Measurements from ENCODE around the gene ABCA13. TPM values are rescaled to one million over a fixed set of nuclear protein-coding genes. Genes with fewer than 3 reads are reported as not detected.
"Not testable (repeated sequence)": the region's sequence is repeated elsewhere in the genome, so short reads cannot be mapped to it uniquely, and the experiment has no call there.

Gene ABCA13
- total and polyA plus RNA-seq, 8 donors, result under 0.01 to 1.5 (median 0.32) TPM

DNA sequence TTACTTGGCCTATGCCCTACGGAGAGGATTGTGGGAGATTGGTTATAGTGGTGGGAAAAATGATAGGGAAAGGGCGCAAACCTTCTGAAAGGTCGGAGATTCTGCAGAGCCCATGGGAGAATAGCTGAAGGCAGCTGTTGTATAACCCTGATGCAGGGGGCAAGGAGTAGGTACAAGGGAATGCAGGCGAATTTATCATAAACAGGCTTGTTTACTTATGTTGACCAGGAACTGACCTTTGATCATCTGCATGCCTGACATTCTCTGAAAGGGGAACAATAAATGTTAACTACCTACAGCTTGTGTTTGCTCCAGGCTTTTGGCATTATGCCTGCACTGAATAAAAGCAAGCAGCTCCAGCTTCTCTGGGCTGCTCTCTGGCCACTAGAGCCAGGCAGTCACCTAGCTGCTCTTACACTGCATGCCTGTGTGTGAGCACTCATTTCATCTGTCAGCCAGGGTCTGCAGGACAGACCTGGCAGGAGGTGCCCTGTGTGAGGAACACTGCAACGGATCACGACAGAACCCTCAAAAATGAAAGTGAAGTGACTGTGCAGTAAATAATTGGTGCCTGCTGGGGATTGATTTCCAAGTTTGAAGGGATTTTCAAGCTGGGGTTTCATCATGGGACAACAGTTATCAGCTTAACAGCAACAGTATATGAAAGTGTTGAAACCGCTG, 31.1 kb upstream of the ABCA13 start:
- H3K36me3 ChIP-seq, result no peaks in the 10 kb centered on the region
- H3K27me3 ChIP-seq, result no peaks in the 10 kb centered on the region
- H3K4me3 ChIP-seq, result peak overlapping the region in 1 of 4 donors; percentile 25
- intact Hi-C loops (cut with DNase I), result no loop called here
- TF ChIP-seq, protein P1, sequence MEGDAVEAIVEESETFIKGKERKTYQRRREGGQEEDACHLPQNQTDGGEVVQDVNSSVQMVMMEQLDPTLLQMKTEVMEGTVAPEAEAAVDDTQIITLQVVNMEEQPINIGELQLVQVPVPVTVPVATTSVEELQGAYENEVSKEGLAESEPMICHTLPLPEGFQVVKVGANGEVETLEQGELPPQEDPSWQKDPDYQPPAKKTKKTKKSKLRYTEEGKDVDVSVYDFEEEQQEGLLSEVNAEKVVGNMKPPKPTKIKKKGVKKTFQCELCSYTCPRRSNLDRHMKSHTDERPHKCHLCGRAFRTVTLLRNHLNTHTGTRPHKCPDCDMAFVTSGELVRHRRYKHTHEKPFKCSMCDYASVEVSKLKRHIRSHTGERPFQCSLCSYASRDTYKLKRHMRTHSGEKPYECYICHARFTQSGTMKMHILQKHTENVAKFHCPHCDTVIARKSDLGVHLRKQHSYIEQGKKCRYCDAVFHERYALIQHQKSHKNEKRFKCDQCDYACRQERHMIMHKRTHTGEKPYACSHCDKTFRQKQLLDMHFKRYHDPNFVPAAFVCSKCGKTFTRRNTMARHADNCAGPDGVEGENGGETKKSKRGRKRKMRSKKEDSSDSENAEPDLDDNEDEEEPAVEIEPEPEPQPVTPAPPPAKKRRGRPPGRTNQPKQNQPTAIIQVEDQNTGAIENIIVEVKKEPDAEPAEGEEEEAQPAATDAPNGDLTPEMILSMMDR (IDR thresholded peaks at IDR 0.05), result no peak
- 18 to 20% methylated on average over 7 of the region's 7 CpGs for WGBS, 2 donors
- H3K9me3 ChIP-seq, result no peaks in the 10 kb centered on the region
- FAIRE-seq, result no peak
- ATAC-seq, result peak; percentile 42 to 64 (median 54)
- H3K4me1 ChIP-seq, result peaks cover 0 to 28% (median 6%) of the 10 kb centered on the region in 3 donors
- peak overlapping the region in 2 of 4 donors; percentile 2 to 64 for H3K27ac ChIP-seq
- peak in 4 of 6 donors; percentile 30 to 47 (median 42) for DNase-seq

DNA sequence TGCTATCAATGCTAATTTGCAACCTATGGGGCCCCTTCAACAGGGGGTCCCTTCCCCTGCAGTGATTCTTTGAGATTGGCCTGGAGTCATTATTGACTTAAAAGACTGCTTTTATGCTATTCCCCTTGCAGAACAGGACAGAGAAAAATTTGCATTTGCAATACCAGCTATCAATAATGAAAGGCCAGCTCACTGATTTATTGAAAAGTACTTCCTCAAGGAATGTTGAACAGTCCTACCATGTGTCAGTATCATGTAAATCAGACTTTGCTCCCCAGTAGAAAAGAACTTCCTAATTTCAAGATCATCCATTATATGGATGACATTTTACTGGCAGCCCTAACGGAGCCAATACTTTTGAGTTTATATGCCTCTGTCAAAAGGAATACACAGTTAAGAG, 29.7 kb upstream of the ABCA13 start:
- 24 to 29% methylated on average over 1 of the region's 1 CpG for WGBS, 2 donors
- TF ChIP-seq, protein P1 (IDR thresholded peaks at IDR 0.05), result no peak

DNA sequence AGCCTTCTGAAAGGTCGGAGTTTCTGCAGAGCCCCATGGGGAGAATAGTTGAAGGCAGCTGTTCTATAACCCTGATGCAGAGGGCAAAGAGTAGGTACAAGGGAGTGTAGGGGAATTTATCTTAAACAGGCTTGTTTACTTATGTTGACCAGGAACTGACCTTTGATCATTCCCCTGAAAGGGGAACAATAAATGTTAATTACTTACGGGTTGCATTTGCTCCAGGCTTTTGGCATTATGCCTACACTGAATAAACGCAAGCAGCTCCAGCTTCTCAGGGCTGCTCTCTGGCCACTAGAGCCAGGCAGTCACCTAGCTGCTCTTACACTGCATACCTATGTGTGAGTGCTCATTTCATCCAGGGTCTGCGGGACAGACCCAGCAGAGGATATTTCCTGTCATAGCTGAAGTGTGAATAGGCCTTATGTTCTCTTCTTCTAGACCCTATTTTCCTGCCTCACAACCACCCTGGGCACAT, 26.9 kb upstream of the ABCA13 start:
- intact Hi-C loops (cut with DNase I), result no loop called here
- ATAC-seq, result peak; percentile 45 to 70 (median 62)
- TF ChIP-seq, protein P1 (IDR thresholded peaks at IDR 0.05), result no peak
- Histone ChIP-seq H3K27me3 (no peaks in the 10 kb centered on the region), H3K4me3 (no peak overlapping the region), H3K4me1 (peaks cover 0 to 40% (median 6%) of the 10 kb centered on the region in 3 donors), H3K27ac (peak overlapping the region in 1 of 4 donors; percentile 62), H3K36me3 (no peaks in the 10 kb centered on the region), H3K9me3 (no peaks in the 10 kb centered on the region)
- no peak for FAIRE-seq
- DNase-seq, result peak in 2 of 6 donors; percentile 15 to 35
- WGBS, 2 donors, result 14 to 16% methylated on average over 4 of the region's 4 CpGs

More for the DNA sequence above, 29.7 kb upstream of the ABCA13 start:
- no peak overlapping the region for H3K4me3 ChIP-seq
- no peaks in the 10 kb centered on the region for H3K27me3 ChIP-seq
- peaks cover 0 to 32% (median 6%) of the 10 kb centered on the region in 3 donors for H3K4me1 ChIP-seq
- no peak for FAIRE-seq
- H3K27ac ChIP-seq, result peak overlapping the region in 1 of 4 donors; percentile 64
- no peaks in the 10 kb centered on the region for H3K36me3 ChIP-seq
- no peak for DNase-seq
- H3K9me3 ChIP-seq, result no peaks in the 10 kb centered on the region
- ATAC-seq, result no peak
- intact Hi-C loops (cut with DNase I), result no loop called here

DNA sequence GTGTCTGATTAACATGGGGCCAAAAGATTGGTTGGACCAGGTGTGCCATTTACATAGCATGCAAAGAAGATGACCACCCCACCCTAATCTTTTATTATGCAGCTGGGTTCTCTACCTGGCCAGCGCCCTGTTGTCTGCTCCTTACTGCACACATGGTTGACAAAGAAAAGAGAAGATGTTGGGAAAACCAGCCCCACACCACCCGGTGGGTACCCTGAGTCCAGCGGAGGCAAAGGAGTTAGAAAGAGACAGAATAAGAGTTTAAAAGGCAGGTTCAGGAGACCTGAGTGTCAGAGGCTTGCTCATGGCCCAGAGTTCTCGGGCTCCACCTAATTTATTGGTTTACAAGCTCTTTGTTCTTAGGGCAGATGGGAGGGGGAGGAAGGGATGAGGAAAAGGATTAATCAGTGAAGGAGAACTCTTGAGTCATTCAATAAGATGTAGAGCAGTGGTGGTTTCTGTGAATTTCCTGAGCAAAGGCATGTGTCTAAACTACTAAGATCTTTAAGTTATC, 24.1 kb upstream of the ABCA13 start:
- Histone ChIP-seq H3K9me3 (no peaks in the 10 kb centered on the region), H3K4me1 (peaks cover 0 to 21% (median 0%) of the 10 kb centered on the region in 3 donors), H3K4me3 (no peak overlapping the region), H3K36me3 (no peaks in the 10 kb centered on the region), H3K27ac (no peak overlapping the region), H3K27me3 (no peaks in the 10 kb centered on the region)
- peak in 1 of 4 donors; percentile 18 for ATAC-seq
- TF ChIP-seq, protein P1 (IDR thresholded peaks at IDR 0.05), result no peak
- no peak for DNase-seq
- WGBS, 2 donors, result 82 to 84% methylated on average over 4 of the region's 4 CpGs
- intact Hi-C loops (cut with DNase I), result no loop called here
- FAIRE-seq, result no peak

DNA sequence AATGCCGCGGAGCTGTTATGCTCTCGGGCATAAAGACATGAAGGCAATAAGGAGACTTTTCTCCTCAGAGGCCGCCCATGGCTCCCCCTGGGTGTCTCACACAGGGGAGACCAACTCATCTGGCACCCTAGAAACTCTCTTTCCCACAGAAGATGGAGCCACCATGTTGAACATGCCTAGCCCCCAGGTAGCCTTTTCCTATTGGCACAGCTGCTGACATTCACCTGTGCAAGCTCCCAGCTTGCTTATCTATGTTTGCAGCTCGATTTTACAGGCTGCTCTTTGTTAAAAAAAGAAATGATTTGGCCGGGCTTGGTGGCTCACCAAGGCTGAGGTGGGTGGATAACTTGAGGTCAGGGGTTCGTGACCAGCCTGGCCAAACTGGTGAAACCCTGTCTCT, 23.6 kb upstream of the ABCA13 start:
- DNase-seq (peak in 4 of 6 donors; percentile 32 to 57 (median 38)), ATAC-seq (peak; percentile 55 to 83 (median 74))
- H3K36me3 ChIP-seq; H3K27ac ChIP-seq; H3K9me3 ChIP-seq; FAIRE-seq; H3K4me3 ChIP-seq; H3K27me3 ChIP-seq; intact Hi-C loops (cut with DNase I): not testable (repeated sequence)
- peaks cover 0 to 21% (median 0%) of the 10 kb centered on the region in 3 donors for H3K4me1 ChIP-seq
- 24 to 28% methylated on average over 7 of the region's 7 CpGs for WGBS, 2 donors

Data from pancreas (tissue), 10 donors.